Activated T-cell treated with anti-CD3 and anti-CD28 coated beads for 48 hours (primary cell): ENCODE data around the gene LPAR5.
A peak's percentile ranks its signal among the peaks of the same experiment; 100 is the strongest.
"Not testable (repeated sequence)": the region's sequence is repeated elsewhere in the genome, so short reads cannot be mapped to it uniquely, and the experiment has no call there.

Experiments used
- DNase-seq: peaks from one replicate; pipeline ENCODE4 v3.0.0-alpha.2; 2020; ENCODE audit warnings: low read depth

LPAR5 gene

GRCh38 chr12:6606331-6607131 is 29.2 kb downstream of the LPAR5 start:
- no peak for DNase-seq

DNA sequence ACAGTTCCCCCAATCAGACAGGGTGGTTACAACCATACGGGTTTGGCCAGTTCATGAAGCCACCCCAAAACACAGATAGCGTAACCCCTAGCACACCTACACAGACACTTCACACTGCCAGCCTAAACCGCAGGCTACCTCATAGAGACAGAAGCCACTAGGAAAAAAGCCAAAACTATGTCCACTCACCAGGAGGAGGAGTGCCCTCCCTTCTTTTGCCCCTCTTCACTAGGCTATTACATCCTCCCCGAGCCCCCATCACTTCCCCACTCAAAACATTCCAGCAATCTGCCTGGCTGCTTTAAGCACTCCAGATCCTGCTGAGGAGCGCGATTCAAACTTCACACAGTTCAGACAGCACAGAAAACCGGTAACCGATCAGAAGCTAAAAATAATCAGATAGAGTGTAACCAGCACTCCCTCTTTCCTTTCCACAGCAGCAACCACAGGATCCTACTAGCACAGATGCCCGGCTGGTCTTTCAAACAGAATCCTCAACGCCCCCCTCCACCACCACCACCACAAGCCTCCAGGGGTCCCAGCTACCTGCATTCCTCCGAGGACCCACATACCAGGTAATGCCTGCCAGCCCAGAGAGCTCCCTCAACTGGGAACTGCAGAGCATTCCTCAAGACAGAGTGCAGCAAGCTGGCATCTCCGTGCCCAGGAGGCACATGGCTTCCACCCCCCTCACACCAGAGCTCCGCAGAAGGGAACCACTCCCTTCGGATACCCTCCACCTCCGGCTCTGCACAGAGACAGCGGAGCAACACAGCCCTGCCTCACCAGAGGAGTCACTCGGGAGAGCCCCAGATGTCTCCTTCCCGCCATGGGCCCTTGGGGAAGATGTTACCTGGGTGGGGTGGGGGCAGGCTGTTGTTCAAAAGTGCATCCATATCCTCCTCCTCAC is 30.1 kb downstream of the LPAR5 start:
- DNase-seq = no peak

DNA sequence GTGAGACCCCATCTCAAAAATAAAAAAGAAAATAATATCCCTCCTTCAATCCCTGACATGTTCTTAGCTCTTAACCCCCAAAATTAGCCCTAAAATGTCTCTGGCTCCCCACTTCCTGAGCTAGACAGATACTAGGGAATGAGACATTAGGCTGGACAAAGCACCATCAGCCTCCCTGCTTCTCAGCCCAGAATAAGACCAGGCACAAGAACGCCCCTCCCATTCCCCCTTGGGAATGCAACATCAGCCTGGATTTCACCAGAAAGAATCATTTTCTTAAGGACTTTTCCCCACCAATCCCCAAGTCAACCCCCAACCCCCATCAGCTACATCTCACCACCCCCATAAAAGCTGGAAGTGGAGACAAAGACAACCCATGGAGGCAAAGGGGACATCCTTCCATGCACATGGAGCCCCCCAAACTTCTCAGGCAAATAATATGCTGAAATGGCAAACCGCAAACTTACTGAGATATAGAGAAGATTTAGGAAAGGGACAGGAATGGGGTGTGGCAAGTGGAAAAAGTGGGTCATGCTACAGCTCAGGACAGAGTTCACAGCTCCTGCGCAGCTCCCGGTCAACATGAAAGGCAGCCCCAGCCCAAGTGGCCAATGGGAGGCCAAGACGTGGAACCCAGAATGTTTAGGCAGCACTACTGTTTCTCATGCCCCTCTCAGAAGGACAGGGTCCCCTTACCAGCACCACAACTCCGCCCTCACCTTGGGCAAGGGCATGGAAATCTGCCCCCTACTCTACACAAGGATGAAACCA is 31.3 kb downstream of the LPAR5 start:
- DNase-seq = no peak

- DNase-seq = no peak
These were observed 32.6 kb downstream of the LPAR5 start for GRCh38 chr12:6603095-6603567.

GRCh38 chr12:6602526-6602925 is 33.2 kb downstream of the LPAR5 start:
- DNase-seq = no peak

DNA sequence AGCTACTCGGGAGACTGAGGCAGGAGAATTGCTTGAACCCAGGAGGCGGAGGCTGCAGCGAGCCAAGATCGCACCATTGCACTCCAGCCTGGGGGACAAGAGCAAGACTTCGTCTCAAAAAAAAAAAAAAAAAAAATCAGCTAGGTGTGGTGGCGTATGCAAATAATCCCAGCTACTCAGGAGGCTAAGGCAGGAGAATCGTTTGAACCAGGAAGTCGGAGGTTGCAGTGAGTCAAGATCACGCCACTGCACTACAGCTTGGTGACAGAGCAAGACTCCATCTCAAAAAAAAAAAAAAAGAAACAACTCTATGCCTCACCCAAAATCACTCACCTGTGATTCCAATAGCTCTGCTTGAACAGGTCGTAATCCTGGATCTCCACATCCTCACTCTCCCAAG is 40.1 kb downstream of the LPAR5 start:
- not testable (repeated sequence) for DNase-seq

DNA sequence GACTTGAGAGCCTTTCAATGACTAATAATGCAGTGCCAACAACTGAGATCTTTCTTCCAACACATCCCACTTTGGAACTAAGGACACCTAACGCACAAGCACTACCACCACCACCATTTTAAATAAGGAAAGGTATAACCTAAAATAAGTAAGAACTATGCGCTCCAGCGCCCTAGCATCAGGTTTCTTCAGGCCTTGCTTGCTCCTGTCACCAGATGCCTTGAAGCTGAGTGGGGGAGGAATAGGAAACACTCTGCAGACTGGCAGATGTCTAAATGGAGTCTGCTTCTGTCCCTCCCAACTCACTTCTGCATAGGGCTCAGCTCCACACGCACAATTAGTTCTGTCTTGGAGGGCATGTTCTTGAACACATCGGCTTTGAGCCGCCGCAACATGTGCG is 43.7 kb downstream of the LPAR5 start:
- no peak for DNase-seq

GRCh38 chr12:6586569-6586968 is 49.2 kb downstream of the LPAR5 start:
- DNase-seq = not testable (repeated sequence)

DNA sequence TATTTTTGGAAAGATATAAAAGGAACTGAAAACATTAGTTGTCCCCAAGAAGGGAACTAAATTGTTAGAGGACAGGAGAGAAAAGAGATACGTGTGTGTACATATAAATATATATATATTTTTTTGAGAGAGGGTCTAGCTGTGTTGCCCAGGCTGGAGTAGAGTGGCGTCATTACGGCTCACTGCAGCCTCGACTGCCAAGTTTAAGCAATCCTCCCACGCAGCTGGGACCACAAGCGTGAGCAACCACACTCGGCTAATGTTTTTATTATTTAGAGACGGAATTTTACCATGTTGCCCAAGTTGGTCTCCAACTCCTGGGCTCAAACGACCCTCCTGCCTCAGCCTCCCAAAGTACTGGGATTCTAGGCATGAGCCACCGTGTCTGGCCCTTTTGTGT is 51.5 kb downstream of the LPAR5 start:
- DNase-seq = no peak

DNA sequence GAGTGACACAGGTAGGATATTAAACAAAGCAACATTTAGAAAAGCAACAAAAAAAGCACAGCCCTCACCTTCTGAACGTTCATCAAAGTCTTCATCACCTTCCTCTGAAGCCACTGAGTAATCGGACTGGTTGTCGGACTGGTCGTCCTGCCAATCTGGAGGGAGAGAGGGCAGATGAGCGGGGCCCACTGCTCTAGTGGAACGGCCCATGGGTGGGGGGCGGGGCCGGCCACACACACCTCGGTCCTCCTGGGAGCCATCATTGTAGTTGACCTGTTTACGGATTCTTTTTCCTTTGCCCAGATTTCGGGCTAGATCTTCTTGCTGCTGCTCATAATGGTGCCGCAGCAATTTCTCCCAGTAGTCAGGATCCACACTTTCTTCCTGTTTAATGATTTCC is 52.8 kb downstream of the LPAR5 start:
- DNase-seq = no peak

GRCh38 chr12:6582196-6582595 is 53.6 kb downstream of the LPAR5 start:
- DNase-seq = no peak

- no peak for DNase-seq
These were observed 60.1 kb downstream of the LPAR5 start for GRCh38 chr12:6575648-6576047.

GRCh38 chr12:6574576-6575295 is 61.0 kb downstream of the LPAR5 start:
- peak; percentile 25 for DNase-seq

DNA sequence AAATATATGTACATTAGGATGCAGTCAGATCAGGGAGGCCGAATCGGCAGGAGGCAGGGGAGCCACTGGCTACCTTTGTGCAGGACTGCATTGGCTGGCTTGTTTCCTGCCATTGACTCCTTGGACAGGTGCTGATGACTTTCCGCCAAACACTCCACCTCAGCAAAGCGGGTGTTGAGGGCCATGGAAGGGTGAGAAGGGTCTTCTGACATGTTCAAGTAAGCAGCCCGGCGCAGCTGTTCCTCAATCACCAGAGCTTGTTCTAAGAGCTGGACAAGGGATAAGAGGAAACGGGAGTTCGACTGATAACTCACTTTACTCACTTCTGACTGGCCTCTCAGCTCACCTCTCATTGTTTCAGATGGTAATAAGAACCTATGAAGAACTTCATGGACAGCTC is 62.8 kb downstream of the LPAR5 start:
- DNase-seq = no peak

DNA sequence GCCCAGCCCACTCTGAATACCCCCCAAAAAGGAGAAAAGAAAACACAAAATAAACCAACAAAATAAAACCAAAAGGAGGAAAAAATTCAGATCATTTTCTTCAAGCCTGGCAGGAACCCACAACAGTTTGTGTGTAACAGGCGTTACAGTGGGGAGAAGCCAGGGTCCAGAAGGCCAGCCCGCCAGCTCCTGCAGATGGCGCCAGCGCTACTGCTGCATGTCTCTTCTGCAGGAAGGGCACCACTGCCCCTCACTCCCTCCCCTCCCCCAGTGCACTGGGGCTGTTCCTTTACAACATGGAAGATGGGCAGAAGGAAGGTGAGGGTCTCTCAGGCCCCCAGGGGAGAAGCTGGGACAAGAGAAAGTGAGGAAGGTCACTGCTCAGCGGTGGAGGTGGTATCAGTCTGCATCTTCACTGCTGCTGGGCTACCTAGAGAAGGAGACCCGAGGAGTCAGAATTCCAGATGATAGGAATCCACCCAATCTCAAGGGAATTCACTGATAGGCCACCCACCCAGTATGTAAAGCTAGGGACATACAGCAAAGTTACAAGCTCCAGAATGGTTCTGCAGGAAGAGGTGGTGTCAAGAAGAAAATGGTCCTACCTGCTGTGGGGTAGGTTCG is 65.4 kb downstream of the LPAR5 start:
- peak; percentile 43 for DNase-seq

GRCh38 chr12:6569786-6570185 is 66.0 kb downstream of the LPAR5 start:
- DNase-seq = no peak

DNA sequence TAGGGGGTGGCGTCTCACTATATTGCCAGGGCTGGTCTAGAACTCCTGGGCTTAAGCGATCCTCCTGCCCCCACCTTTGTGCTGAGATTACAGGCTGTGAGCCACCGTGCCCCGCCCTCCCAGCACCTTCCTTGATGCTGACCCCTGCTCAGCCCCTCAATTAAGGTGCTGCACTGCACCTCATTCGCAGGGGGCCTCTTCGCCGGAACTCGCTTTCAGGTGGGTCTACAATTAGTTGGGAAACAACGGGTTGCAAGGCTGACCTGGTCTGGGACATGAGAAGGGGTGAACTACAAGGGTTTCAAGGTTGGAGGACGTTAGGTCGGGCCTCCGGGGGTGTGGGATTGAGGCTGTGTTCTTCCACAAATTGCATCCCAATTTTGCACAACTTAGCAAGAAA is 66.4 kb downstream of the LPAR5 start:
- no peak for DNase-seq
